IMR-90 (cell line): ENCODE data around the gene SOST. TPM values are rescaled to one million over a fixed set of nuclear protein-coding genes. Genes with fewer than 3 reads are reported as not detected.

Source experiments
- ATAC-seq: fragments of 200-7000 bp; cut with Tn5 transposase; 2 replicates; pipeline ENCODE4 v1.9.1; 2020; ENCODE audit warnings: low read depth, mild to moderate bottlenecking, moderate library complexity
- BruUV-seq: library from RNA; stranded (reverse); fragments of 400-500 nt; replicated peaks from 2 replicates; lab custom pipeline; 2021; lab: Mats Ljungman, UMichigan
- CTCF ChIA-PET: fragments of 300-600 bp; formaldehyde crosslinking; extraction: SDS; loops from one replicate; lab custom pipeline; 2021; ENCODE audit warnings: antibody characterized with exemption; lab: Yijun Ruan, JAX
- POLR2A ChIA-PET: fragments of 300-600 bp; sonication (Branson Sonifier 250); formaldehyde crosslinking; loops from one replicate; lab custom pipeline; 2022; ENCODE audit warnings: antibody characterized with exemption; ENCODE audit not compliant: unreplicated experiment; lab: Charles Lee
- DNase-seq: peaks from one replicate; pipeline ENCODE4 v3.0.0; 2013
- H2AFZ ChIP-seq: replicated peaks from 2 replicates; pipeline ENCODE3; 2013; ENCODE audit warnings: low read length, mild to moderate bottlenecking; ENCODE audit not compliant: poor library complexity
- H2AK5ac ChIP-seq: 2 replicates; pipeline ENCODE4 v1.6.1; 2013; ENCODE audit warnings: low read depth, low read length, inconsistent platforms
- H2AK9ac ChIP-seq: replicated peaks from 2 replicates; pipeline ENCODE3; 2013; ENCODE audit warnings: mild to moderate bottlenecking, low read depth, low read length, moderate library complexity; ENCODE audit not compliant: poor library complexity
- H2BK120ac ChIP-seq: 2 replicates; pipeline ENCODE4 v1.6.1; 2013; ENCODE audit warnings: low read depth, low read length, inconsistent platforms
- H2BK15ac ChIP-seq: 3 replicates; pipeline ENCODE4 v1.6.1; 2013; ENCODE audit warnings: low read depth, low read length, inconsistent platforms
- H2BK20ac ChIP-seq: 2 replicates; pipeline ENCODE4 v1.6.1; 2013; ENCODE audit warnings: low read depth, mild to moderate bottlenecking, inconsistent platforms, low read length, moderate library complexity
- H2BK5ac ChIP-seq: 2 replicates; pipeline ENCODE4 v1.6.1; 2013; ENCODE audit warnings: mild to moderate bottlenecking, low read depth, low read length, inconsistent platforms; ENCODE audit not compliant: poor library complexity, severe bottlenecking
- H3K14ac ChIP-seq: replicated peaks from 2 replicates; pipeline ENCODE4 v1.6.1; 2013; ENCODE audit warnings: low read depth, low read length, inconsistent platforms
- H3K18ac ChIP-seq: 2 replicates; pipeline ENCODE4 v1.6.1; 2013; ENCODE audit warnings: low read depth, low read length, control low read depth
- H3K23ac ChIP-seq: 2 replicates; pipeline ENCODE4 v1.6.1; 2013; ENCODE audit warnings: low read depth, low read length, inconsistent platforms
- H3K27ac ChIP-seq: 2 replicates; pipeline ENCODE4 v1.5.1; 2013; ENCODE audit warnings: mild to moderate bottlenecking, control low read depth, low read length; ENCODE audit not compliant: insufficient read depth
- H3K27me3 ChIP-seq: 2 replicates; pipeline ENCODE4 v1.6.1; 2013; ENCODE audit warnings: low read length; ENCODE audit not compliant: control insufficient read depth, insufficient read depth
- H3K36me3 ChIP-seq: 2 replicates; pipeline ENCODE4 v1.6.1; 2013; ENCODE audit warnings: low read length, mixed read lengths; ENCODE audit not compliant: control insufficient read depth, insufficient read depth
- H3K4ac ChIP-seq: 2 replicates; pipeline ENCODE4 v1.6.1; 2013; ENCODE audit warnings: low read depth, low read length, inconsistent platforms
- H3K4me1 ChIP-seq: 2 replicates; pipeline ENCODE4 v1.6.1; 2013; ENCODE audit warnings: low read length, mixed read lengths; ENCODE audit not compliant: control insufficient read depth, insufficient read depth
- H3K4me2 ChIP-seq: 2 replicates; pipeline ENCODE4 v1.6.1; 2013; ENCODE audit warnings: low read depth, mild to moderate bottlenecking, control low read depth, low read length, moderate library complexity
- H3K4me3 ChIP-seq: 2 replicates; pipeline ENCODE4 v1.5.1; 2013; ENCODE audit warnings: low read depth, mild to moderate bottlenecking, control low read depth, low read length, moderate library complexity; ENCODE audit not compliant: insufficient read depth
- H3K56ac ChIP-seq: 2 replicates; pipeline ENCODE4 v1.6.1; 2013; ENCODE audit warnings: low read length, inconsistent platforms; ENCODE audit not compliant: insufficient read depth; ENCODE audit errors: extremely low read depth
- H3K79me1 ChIP-seq, 2 experiments: 2 replicates each; pipeline ENCODE4 v1.6.1; 2013; ENCODE audit warnings: low read length in 2 of 2, inconsistent platforms in 1 of 2, low read depth in 1 of 2
- H3K9ac ChIP-seq: 2 replicates; pipeline ENCODE4 v1.6.1; 2013; ENCODE audit warnings: low read depth, low read length, control low read depth
- H3K9me1 ChIP-seq: 2 replicates; pipeline ENCODE4 v1.6.1; 2013; ENCODE audit warnings: low read length, inconsistent platforms; ENCODE audit not compliant: insufficient read depth
- H3K9me3 ChIP-seq: 2 replicates; pipeline ENCODE4 v1.6.1; 2013; ENCODE audit warnings: low read length; ENCODE audit not compliant: control insufficient read depth, insufficient read depth
- H4K20me1 ChIP-seq: 2 replicates; pipeline ENCODE4 v1.6.1; 2013; ENCODE audit warnings: low read length, inconsistent platforms; ENCODE audit not compliant: insufficient read depth
- H4K5ac ChIP-seq: 2 replicates; pipeline ENCODE4 v1.6.1; 2013; ENCODE audit warnings: mild to moderate bottlenecking, low read depth, low read length, control low read depth
- H4K8ac ChIP-seq, 2 experiments: 2 replicates each; pipeline ENCODE4 v1.6.1; 2013; ENCODE audit warnings: low read depth in 2 of 2, low read length in 2 of 2, control low read depth in 1 of 2, inconsistent platforms in 1 of 2
- H4K91ac ChIP-seq: 2 replicates; pipeline ENCODE4 v1.6.1; 2013; ENCODE audit warnings: low read depth, low read length, inconsistent platforms; ENCODE audit not compliant: insufficient read depth
- BHLHE40 ChIP-seq: fragments of 150-350 bp; IDR thresholded peaks from 2 replicates; pipeline ENCODE4 v1.6.1; 2016; ENCODE audit warnings: mild to moderate bottlenecking, low read depth, low read length
- CEBPB ChIP-seq: IDR thresholded peaks from 2 replicates; pipeline ENCODE4 v1.6.1; 2012; ENCODE audit warnings: low read depth, low read length, improper control_type of control experiment
- CHD1 ChIP-seq: IDR thresholded peaks from 2 replicates; pipeline ENCODE4 v1.6.1; 2012; ENCODE audit warnings: low read depth, low read length, improper control_type of control experiment
- FOS ChIP-seq: fragments of 150-350 bp; IDR thresholded peaks from 2 replicates; pipeline ENCODE4 v1.6.1; 2016; ENCODE audit warnings: low read depth, low read length
- MAFK ChIP-seq: IDR thresholded peaks from 2 replicates; pipeline ENCODE4 v1.6.1; 2012; ENCODE audit warnings: low read depth, low read length, improper control_type of control experiment
- MAZ ChIP-seq: IDR thresholded peaks from 2 replicates; pipeline ENCODE4 v1.6.1; 2012; ENCODE audit warnings: low read depth, mild to moderate bottlenecking, low read length, improper control_type of control experiment, moderate library complexity, borderline replicate concordance
- MXI1 ChIP-seq: IDR thresholded peaks from 2 replicates; pipeline ENCODE4 v1.6.1; 2012; ENCODE audit warnings: low read depth, mild to moderate bottlenecking, low read length, moderate library complexity, borderline replicate concordance
- NFE2L2 ChIP-seq: fragments of 150-350 bp; IDR thresholded peaks from 2 replicates; pipeline ENCODE4 v1.6.1; 2016; ENCODE audit warnings: low read depth, mild to moderate bottlenecking, low read length
- POLR2A ChIP-seq: IDR thresholded peaks from 2 replicates; pipeline ENCODE4 v1.6.1; 2012; ENCODE audit warnings: mild to moderate bottlenecking, low read depth, low read length
- RAD21 ChIP-seq: IDR thresholded peaks from 2 replicates; pipeline ENCODE4 v1.6.1; 2012; ENCODE audit warnings: low read length, improper control_type of control experiment
- RCOR1 ChIP-seq: IDR thresholded peaks from 2 replicates; pipeline ENCODE4 v1.6.1; 2012; ENCODE audit warnings: mild to moderate bottlenecking, low read length, improper control_type of control experiment; ENCODE audit not compliant: insufficient replicate concordance
- RFX5 ChIP-seq: IDR thresholded peaks from 2 replicates; pipeline ENCODE4 v1.8.0; 2012; ENCODE audit warnings: low read depth, mild to moderate bottlenecking, low read length, moderate library complexity
- SMC3 ChIP-seq: fragments of 150-350 bp; IDR thresholded peaks from 2 replicates; pipeline ENCODE4 v1.6.1; 2016; ENCODE audit warnings: low read depth, mild to moderate bottlenecking, antibody characterized with exemption, low read length, moderate library complexity
- whole genome bisulfite sequencing, 2 experiments: methylation state at CpG; one replicate each; pipeline versions ENCODE4 v1.1.5 to v1.1.7; 2013; ENCODE audit warnings: missing lambda C conversion rate in 2 of 2; ENCODE audit not compliant: insufficient read length in 1 of 2; ENCODE audit errors: extremely low coverage in 2 of 2; 5-methylcytosine and 5-hydroxymethylcytosine counted together
- dilution Hi-C: fragments of 300-500 bp; cut with HindIII; formaldehyde crosslinking; loops from one replicate; pipeline ENCODE4 v1.14.3; 2018; ENCODE audit warnings: low sequenced_read_pairs; ENCODE audit not compliant: unreplicated experiment
- in situ Hi-C: fragments of 300-500 bp; cut with MboI; formaldehyde crosslinking; loops from 3 replicates; pipeline ENCODE4 v1.14.3; 2019; ENCODE audit warnings: low sequenced_read_pairs, inconsistent platforms, mixed read lengths
- intact Hi-C: fragments of 100-400 bp; cut with micrococcal nuclease; formaldehyde crosslinking; loops from 2 replicates; pipeline ENCODE4 v1.10.0; 2022
- polyA plus RNA-seq, 3 experiments: library from polyadenylated mRNA; depleted of rRNA; stranded (reverse); fragments of >200 nt; gene quantifications; 2 replicates each; pipeline ENCODE4 v1.2.3, GENCODE V29; 2012; ENCODE audit warnings: low replicate concordance in 1 of 3
- total RNA-seq: library from RNA; depleted of rRNA; stranded (reverse); fragments of >200 nt; gene quantifications from 2 replicates; pipeline ENCODE4 v1.2.3, GENCODE V29; 2012
- TF ChIP-seq, protein P1 (sequence below): conservative IDR thresholded peaks from 2 replicates; pipeline ENCODE4 v1.5.1; 2012; ENCODE audit warnings: mild to moderate bottlenecking, low read depth, low read length, improper control_type of control experiment
- TF ChIP-seq, protein P2 (sequence below): fragments of 150-350 bp; IDR thresholded peaks from 2 replicates; pipeline ENCODE4 v1.6.1; 2016; ENCODE audit warnings: low read depth, mild to moderate bottlenecking, low read length, moderate library complexity, borderline replicate concordance
- TF ChIP-seq, protein P3 (sequence below): fragments of 150-350 bp; IDR thresholded peaks from 2 replicates; pipeline ENCODE4 v1.6.1; 2017; ENCODE audit warnings: mild to moderate bottlenecking, antibody characterized with exemption, low read length, low read depth

The SOST gene
- total and polyA plus RNA-seq, 2 of the 4 experiments (the other 2 are of a cell fraction) = not detected

DNA sequence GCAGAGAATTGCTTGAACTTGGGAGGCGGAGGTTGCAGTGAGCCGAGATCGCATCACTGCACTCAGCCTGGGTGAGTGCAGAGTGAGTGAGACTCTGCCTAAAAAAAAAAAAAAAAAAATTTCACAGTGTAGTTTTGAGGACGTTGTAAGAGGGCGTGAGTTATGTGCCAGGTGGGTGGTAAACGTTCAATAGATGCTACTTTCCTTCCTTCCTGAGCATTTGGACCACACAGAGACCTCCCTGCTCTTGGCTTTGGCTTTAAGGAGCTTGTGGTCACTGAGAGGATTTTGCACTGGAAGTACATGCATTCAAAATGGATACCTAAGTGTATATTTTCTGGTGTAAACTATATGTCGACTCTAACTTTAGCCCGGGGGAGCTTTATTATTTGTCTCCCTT is 30.5 kb downstream of the SOST start:
- Histone ChIP-seq H3K27me3 (no peaks in the 10 kb centered on the region), H3K9ac (no peak overlapping the region), H2BK15ac (no peak overlapping the region), H2AK5ac (no peak overlapping the region; the same call in 1 of the 2 replicates), H2BK5ac (no peak overlapping the region), H2AK9ac (no peak overlapping the region), H4K5ac (no peak overlapping the region), H3K27ac (no peak overlapping the region), H2AFZ (no peak overlapping the region), H3K4me2 (no peak overlapping the region), H3K4me1 (peaks cover 12% of the 10 kb centered on the region), H3K9me1 (0 out of 2 replicates have a peak, but pooled peaks cover 6% of the 10 kb centered on the region), H3K79me1 (no peaks in the 10 kb centered on the region), H3K23ac (no peak overlapping the region), H4K91ac (no peak overlapping the region), H3K56ac (no peak overlapping the region), H4K20me1 (no peaks in the 10 kb centered on the region), H4K8ac (no peak overlapping the region), H3K9me3 (no peaks in the 10 kb centered on the region), H2BK20ac (no peak overlapping the region), H3K36me3 (no peaks in the 10 kb centered on the region), H3K4me3 (no peak overlapping the region), H2BK120ac (no peak overlapping the region), H3K18ac (no peak overlapping the region), H3K14ac (no peak overlapping the region), H3K4ac (no peak overlapping the region)
- ChIA-PET POLR2A (no interaction called here), CTCF (no interaction called here)
- dilution Hi-C loops = no loop called here
- 83% methylated on average over 1 of the region's 8 CpGs; no CpG with 5 or more reads in 1 of the 2 experiments for WGBS, 2 experiments
- DNase-seq = no peak
- ATAC-seq = no peak
- TF ChIP-seq BHLHE40 (no peak), RFX5 (no peak), POLR2A (no peak), NFE2L2 (no peak), RCOR1 (no peak), MAZ (no peak), MXI1 (no peak), CHD1 (no peak), MAFK (no peak), CEBPB (no peak), RAD21 (no peak), FOS (no peak), SMC3 (no peak)
- TF ChIP-seq, protein P1, sequence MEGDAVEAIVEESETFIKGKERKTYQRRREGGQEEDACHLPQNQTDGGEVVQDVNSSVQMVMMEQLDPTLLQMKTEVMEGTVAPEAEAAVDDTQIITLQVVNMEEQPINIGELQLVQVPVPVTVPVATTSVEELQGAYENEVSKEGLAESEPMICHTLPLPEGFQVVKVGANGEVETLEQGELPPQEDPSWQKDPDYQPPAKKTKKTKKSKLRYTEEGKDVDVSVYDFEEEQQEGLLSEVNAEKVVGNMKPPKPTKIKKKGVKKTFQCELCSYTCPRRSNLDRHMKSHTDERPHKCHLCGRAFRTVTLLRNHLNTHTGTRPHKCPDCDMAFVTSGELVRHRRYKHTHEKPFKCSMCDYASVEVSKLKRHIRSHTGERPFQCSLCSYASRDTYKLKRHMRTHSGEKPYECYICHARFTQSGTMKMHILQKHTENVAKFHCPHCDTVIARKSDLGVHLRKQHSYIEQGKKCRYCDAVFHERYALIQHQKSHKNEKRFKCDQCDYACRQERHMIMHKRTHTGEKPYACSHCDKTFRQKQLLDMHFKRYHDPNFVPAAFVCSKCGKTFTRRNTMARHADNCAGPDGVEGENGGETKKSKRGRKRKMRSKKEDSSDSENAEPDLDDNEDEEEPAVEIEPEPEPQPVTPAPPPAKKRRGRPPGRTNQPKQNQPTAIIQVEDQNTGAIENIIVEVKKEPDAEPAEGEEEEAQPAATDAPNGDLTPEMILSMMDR = no peak
- TF ChIP-seq, protein P2, sequence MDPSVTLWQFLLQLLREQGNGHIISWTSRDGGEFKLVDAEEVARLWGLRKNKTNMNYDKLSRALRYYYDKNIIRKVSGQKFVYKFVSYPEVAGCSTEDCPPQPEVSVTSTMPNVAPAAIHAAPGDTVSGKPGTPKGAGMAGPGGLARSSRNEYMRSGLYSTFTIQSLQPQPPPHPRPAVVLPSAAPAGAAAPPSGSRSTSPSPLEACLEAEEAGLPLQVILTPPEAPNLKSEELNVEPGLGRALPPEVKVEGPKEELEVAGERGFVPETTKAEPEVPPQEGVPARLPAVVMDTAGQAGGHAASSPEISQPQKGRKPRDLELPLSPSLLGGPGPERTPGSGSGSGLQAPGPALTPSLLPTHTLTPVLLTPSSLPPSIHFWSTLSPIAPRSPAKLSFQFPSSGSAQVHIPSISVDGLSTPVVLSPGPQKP = no peak
- TF ChIP-seq, protein P3, sequence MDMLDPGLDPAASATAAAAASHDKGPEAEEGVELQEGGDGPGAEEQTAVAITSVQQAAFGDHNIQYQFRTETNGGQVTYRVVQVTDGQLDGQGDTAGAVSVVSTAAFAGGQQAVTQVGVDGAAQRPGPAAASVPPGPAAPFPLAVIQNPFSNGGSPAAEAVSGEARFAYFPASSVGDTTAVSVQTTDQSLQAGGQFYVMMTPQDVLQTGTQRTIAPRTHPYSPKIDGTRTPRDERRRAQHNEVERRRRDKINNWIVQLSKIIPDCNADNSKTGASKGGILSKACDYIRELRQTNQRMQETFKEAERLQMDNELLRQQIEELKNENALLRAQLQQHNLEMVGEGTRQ = no peak
- in situ Hi-C loops = no loop called here
- intact Hi-C loops = no loop called here
- no TSS peak for BruUV-seq
